Right lobe of liver (tissue), 4 donors: ENCODE measurements around the gene FOXP1.

Experiments
- CTCF ChIP-seq, 4 donors: fragments of 200-600 bp in 3 of 4; fragments of 450-650 bp in 1 of 4; IDR thresholded peaks; one replicate each; pipeline versions ENCODE4 v1.5.1 to v1.8.0; 2016 to 2022; ENCODE audit warnings: antibody characterized with exemption in 4 of 4, mild to moderate bottlenecking in 2 of 4
- POLR2A ChIP-seq: fragments of 450-650 bp; IDR thresholded peaks from one replicate; pipeline ENCODE4 v1.6.1; 2017; ENCODE audit warnings: antibody characterized with exemption, mild to moderate bottlenecking
- donor health status: DM: no; HTN: no; CAD: no.
- donor health status: DM: no; HTN: no; CAD: no.
- donor health status: DM: no; HTN: yes; CAD: no.

- no peak for TF ChIP-seq CTCF (IDR thresholded peaks at IDR 0.05)
- TF ChIP-seq POLR2A = no peak
These were observed 154.5 kb downstream of the FOXP1 start for GRCh38 chr3:71428841-71429596.
